ENCODE data around the gene ADGRL1.
"Not testable (repeated sequence)": the region's sequence is repeated elsewhere in the genome, so short reads cannot be mapped to it uniquely, and the experiment has no call there.

ADGRL1 gene

GRCh38 chr19:14197882-14198281 is 8.1 kb downstream of the ADGRL1 start:
- TF ChIP-seq, protein P1, sequence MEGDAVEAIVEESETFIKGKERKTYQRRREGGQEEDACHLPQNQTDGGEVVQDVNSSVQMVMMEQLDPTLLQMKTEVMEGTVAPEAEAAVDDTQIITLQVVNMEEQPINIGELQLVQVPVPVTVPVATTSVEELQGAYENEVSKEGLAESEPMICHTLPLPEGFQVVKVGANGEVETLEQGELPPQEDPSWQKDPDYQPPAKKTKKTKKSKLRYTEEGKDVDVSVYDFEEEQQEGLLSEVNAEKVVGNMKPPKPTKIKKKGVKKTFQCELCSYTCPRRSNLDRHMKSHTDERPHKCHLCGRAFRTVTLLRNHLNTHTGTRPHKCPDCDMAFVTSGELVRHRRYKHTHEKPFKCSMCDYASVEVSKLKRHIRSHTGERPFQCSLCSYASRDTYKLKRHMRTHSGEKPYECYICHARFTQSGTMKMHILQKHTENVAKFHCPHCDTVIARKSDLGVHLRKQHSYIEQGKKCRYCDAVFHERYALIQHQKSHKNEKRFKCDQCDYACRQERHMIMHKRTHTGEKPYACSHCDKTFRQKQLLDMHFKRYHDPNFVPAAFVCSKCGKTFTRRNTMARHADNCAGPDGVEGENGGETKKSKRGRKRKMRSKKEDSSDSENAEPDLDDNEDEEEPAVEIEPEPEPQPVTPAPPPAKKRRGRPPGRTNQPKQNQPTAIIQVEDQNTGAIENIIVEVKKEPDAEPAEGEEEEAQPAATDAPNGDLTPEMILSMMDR (conservative IDR thresholded peaks at IDR 0.05): no peak
- TF ChIP-seq ZFX (IDR thresholded peaks at IDR 0.05): no peak
- H3K27ac ChIP-seq: no peak overlapping the region

DNA sequence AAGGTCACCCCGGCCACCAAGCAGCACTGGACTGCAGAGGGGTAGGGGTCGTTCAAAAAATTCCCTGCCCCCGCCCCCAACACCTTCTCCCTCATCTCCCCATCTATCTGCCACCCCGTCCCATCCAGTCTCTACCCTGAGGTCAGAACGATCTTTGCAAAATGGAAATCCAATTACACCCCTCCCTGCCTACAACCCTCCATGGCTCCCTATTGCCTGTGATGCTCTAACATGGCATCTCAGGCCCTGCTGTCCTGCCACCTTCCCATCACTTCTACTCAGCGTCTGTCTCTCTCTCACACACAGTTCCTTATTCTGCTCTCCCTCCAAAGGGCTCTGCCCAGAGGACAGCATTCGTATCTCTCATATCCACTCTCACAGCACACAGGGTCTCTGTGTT is 8.7 kb downstream of the ADGRL1 start:
- not testable (repeated sequence) for H3K27ac ChIP-seq

DNA sequence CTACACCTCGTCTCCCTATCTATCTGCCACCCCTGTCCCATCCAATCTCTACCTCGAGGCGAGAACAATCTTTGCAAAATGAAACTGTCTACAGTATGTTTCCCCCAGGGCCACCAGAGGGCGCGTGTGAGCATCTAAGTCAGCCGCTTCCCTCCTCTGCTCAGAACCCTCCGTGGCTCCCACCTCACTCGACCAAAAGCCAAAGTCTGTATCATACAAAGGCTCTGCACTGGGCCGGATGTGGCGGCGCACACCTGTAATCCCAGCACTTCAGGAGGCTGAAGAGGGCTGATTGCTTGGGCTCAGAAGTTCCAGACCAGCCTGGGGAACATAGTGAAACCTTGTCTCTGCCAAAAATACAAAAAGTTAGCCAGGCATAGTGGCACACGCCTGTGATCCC is 9.9 kb downstream of the ADGRL1 start:
- H3K27ac ChIP-seq: not testable (repeated sequence)
- TF ChIP-seq, protein P1 (conservative IDR thresholded peaks at IDR 0.05): peak; percentile 66

- H3K27ac ChIP-seq: not testable (repeated sequence)
Measured at GRCh38 chr19:14195216-14195615, 10.8 kb downstream of the ADGRL1 start.

DNA sequence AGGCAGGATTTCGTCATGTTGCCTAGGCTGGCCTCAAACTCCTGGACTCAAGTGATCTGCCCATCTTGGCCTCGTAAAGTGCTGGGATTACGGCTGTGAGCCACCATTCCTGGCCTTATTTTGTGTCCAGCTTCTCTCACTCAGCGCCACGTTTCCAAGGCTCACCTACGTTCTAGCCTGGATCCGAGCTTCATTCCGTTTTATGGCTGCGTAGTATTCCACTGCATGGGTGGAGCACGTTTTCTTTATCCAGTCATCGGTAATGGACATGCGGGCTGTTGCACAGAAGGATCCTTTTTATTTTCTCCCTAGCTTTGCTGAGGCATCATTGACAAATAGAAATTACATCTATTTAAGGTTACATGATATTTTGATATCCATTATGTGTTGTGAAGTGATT is 16.6 kb downstream of the ADGRL1 start:
- H3K27ac ChIP-seq: no peak overlapping the region
- TF ChIP-seq ZFX (IDR thresholded peaks at IDR 0.05): no peak
- TF ChIP-seq, protein P1 (conservative IDR thresholded peaks at IDR 0.05): no peak

DNA sequence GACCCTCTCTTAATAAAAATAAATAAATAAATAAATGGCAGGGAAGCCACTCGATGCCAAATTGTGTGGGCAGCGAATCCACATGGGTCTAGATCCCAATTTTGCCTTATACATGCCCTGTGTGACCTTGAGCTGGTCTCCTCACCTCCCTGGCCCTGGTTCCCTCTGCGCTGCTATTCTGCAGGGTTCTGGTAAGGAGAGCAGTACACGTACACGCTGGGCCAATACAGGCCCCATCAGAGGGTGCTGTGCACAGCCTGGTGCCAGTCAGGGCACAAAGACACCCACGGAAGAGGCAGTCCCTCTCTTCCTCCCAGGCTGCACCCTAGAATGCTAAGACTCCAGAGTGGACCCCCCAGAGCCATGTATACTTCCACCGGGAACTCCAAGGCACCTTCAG is 17.9 kb downstream of the ADGRL1 start:
- not testable (repeated sequence) for H3K27ac ChIP-seq

- no peak for TF ChIP-seq ZFX (IDR thresholded peaks at IDR 0.05)
- TF ChIP-seq, protein P1 (conservative IDR thresholded peaks at IDR 0.05): no peak
- no peak overlapping the region for H3K27ac ChIP-seq
Measured at GRCh38 chr19:14187561-14187960, 18.4 kb downstream of the ADGRL1 start.

DNA sequence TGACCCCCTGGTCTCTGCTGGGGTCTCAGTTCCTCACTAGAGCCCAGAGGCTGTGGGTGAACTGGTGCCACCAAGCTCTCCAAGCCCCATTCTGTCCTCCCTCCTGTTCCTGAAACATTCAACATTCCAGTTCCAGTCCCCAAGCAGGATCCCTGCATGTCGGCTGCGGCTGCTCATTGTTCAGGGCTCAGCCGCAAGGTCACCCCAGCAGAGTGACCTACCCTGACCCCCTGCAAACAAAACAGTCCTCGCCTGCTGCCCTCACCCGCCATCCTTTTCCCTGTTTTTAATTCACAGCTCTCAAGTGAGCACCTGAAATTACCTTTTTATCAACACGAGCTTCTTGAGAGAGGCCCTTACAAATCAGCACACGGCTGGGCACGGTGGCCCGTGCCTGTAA is 19.3 kb downstream of the ADGRL1 start:
- H3K27ac ChIP-seq: not testable (repeated sequence)

DNA sequence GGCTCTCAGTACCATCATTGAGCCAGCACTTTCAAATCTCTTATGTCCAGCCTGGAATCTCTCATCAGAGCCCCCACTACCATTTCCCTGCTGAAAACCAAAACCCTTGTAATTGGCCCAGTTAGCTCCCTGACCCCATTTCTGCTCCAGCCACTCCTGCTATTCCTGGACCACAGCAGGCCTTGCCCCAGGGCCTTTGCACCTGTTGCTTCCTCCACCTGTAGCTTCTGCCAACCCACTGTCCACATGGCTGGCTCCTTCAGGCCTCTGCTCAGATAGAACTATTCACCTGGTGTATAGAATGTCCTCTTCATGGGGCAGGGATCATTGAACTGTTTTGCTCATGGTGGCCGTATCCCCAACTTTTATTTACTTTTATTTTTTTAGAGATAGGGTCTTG is 20.3 kb downstream of the ADGRL1 start:
- not testable (repeated sequence) for H3K27ac ChIP-seq

- no peak for TF ChIP-seq ZFX (IDR thresholded peaks at IDR 0.05)
- TF ChIP-seq, protein P1 (conservative IDR thresholded peaks at IDR 0.05): no peak
- no peak overlapping the region for H3K27ac ChIP-seq
Measured at GRCh38 chr19:14185158-14185557, 20.8 kb downstream of the ADGRL1 start.
